ENCODE data around the gene PHLDA1. TPM values are rescaled to one million over a fixed set of nuclear protein-coding genes. Genes with fewer than 3 reads are reported as not detected.

Gene PHLDA1
- total and polyA plus RNA-seq, 9 of the 15 experiments (the other 6 are each of a cell fraction or from before 2014, with no cell fraction given) = 0.15 to 2.9 (median 0.54) TPM

GRCh38 chr12:76031414-76032042 is at the start of gene PHLDA1 (continued):
- TF ChIP-seq POLR2G (IDR thresholded peaks at IDR 0.05; ENCODE audit: low read depth, low read length) (peak; percentile 90), SAFB (IDR thresholded peaks at IDR 0.05; ENCODE audit: borderline replicate concordance, low read depth, low read length) (no peak), MAX (CRISPR knock-in tag; IDR thresholded peaks at IDR 0.05) (peak; percentile 92), NFYB (IDR thresholded peaks at IDR 0.05; ENCODE audit: extremely low read depth, insufficient read length) (no peak), FOXK1 (CRISPR knock-in tag; IDR thresholded peaks at IDR 0.05; ENCODE audit: borderline replicate concordance) (peak; percentile 86; the same call in 1 of the 2 replicates), ZFX (CRISPR knock-in tag; IDR thresholded peaks at IDR 0.05) (peak; percentile 92; the same call in 1 of the 2 replicates), SNIP1 (IDR thresholded peaks at IDR 0.05; ENCODE audit: low read depth) (no peak), EGR1 (conservative IDR thresholded peaks at IDR 0.05) (peak; percentile 69), RBM22 (IDR thresholded peaks at IDR 0.05; ENCODE audit: low read depth, low read length, poor library complexity, severe bottlenecking) (peak; percentile 69), ZNF140 (CRISPR knock-in tag; IDR thresholded peaks at IDR 0.05) (no peak), PRPF4 (IDR thresholded peaks at IDR 0.05; ENCODE audit: insufficient read depth, low read depth, low read length, poor library complexity, severe bottlenecking) (no peak), ZNF583 (CRISPR knock-in tag; IDR thresholded peaks at IDR 0.05) (no peak), ARID3B (CRISPR knock-in tag; IDR thresholded peaks at IDR 0.05; ENCODE audit: borderline replicate concordance) (no peak), TAF1 (IDR thresholded peaks at IDR 0.05; ENCODE audit: control insufficient read depth, extremely low read depth, insufficient read depth, low read length, severe bottlenecking) (peak; percentile 29), RFX1 (IDR thresholded peaks at IDR 0.05) (no peak), NR0B1 (IDR thresholded peaks at IDR 0.05; ENCODE audit: partially characterized antibody) (no peak), MAZ (CRISPR knock-in tag; conservative IDR thresholded peaks at IDR 0.05 in 1 of 2, IDR thresholded peaks at IDR 0.05 in 1 of 2) (peak; percentile 44 to 52; a peak in 2 of 4 replicates), NFIC (IDR thresholded peaks at IDR 0.05) (peak; percentile 69), PRDM10 (IDR thresholded peaks at IDR 0.05; ENCODE audit: partially characterized antibody) (no peak), FOXA1 (IDR thresholded peaks at IDR 0.05; ENCODE audit: borderline replicate concordance) (no peak), ZNF764 (CRISPR knock-in tag; IDR thresholded peaks at IDR 0.05; ENCODE audit: low read depth) (no peak)

All from K562 (cell line).